ENCODE data around the gene ZEB2.

DNA sequence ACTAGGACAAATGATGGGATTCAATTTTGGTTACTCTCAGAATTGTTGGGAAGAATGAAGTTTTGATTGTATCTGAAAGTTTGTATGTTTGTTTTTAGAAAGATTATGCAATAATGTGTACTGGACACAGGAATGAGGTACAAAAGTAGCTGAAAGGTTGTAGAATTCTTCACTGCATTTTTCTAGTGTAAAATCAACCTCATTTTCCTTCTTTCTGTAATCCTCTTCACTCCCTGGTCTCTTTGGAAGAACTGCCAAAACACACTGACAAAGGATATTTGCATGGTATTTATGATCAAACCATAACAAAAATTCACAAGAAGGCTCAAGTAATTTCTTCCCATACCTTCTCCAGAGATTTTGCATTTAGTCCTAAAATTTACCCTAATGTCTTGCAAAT, 110.7 kb downstream of the ZEB2 start:
- TF ChIP-seq, protein P1, sequence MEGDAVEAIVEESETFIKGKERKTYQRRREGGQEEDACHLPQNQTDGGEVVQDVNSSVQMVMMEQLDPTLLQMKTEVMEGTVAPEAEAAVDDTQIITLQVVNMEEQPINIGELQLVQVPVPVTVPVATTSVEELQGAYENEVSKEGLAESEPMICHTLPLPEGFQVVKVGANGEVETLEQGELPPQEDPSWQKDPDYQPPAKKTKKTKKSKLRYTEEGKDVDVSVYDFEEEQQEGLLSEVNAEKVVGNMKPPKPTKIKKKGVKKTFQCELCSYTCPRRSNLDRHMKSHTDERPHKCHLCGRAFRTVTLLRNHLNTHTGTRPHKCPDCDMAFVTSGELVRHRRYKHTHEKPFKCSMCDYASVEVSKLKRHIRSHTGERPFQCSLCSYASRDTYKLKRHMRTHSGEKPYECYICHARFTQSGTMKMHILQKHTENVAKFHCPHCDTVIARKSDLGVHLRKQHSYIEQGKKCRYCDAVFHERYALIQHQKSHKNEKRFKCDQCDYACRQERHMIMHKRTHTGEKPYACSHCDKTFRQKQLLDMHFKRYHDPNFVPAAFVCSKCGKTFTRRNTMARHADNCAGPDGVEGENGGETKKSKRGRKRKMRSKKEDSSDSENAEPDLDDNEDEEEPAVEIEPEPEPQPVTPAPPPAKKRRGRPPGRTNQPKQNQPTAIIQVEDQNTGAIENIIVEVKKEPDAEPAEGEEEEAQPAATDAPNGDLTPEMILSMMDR (conservative IDR thresholded peaks at IDR 0.05; ENCODE audit: low read length), result no peak
- no peak for TF ChIP-seq EZH2phosphoT487 (IDR thresholded peaks at IDR 0.05; ENCODE audit: borderline replicate concordance, low read depth, low read length)

Data from OCI-LY7 (cell line).